Activated CD4-positive, alpha-beta T cell treated with anti-CD3 and anti-CD28 coated beads for 1 hour (primary cell): ENCODE measurements around the gene TMEM250.

Experiments
- DNase-seq: peaks from one replicate; pipeline ENCODE4 v3.0.0-alpha.2; 2020

The TMEM250 gene

GRCh38 chr9:136147038-136147889, 28.6 kb upstream of the TMEM250 start:
- no peak for DNase-seq

- no peak for DNase-seq
These were observed 27.7 kb upstream of the TMEM250 start for GRCh38 chr9:136146126-136147037.

DNA sequence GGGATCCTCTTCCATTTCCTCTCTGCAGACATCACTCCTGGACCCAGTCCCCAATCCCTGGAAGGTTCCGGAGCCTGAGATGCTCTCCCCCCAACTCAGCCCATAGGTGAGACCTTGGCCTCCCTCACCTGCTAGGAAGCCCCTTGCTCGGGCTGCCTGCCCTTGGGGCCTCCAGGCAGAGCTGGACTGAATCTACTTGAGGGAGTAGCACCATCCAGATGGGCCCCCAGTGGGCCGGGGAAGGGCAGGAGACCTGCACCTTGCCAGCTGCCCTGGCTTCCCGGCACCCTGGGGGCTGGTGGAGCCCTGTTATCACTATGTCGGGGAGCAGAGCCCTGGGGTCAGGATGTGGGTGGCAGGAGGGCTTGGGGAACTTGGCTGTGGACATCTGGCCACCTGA, 26.9 kb upstream of the TMEM250 start:
- no peak for DNase-seq

GRCh38 chr9:136144450-136144849, 25.8 kb upstream of the TMEM250 start:
- DNase-seq, result no peak

DNA sequence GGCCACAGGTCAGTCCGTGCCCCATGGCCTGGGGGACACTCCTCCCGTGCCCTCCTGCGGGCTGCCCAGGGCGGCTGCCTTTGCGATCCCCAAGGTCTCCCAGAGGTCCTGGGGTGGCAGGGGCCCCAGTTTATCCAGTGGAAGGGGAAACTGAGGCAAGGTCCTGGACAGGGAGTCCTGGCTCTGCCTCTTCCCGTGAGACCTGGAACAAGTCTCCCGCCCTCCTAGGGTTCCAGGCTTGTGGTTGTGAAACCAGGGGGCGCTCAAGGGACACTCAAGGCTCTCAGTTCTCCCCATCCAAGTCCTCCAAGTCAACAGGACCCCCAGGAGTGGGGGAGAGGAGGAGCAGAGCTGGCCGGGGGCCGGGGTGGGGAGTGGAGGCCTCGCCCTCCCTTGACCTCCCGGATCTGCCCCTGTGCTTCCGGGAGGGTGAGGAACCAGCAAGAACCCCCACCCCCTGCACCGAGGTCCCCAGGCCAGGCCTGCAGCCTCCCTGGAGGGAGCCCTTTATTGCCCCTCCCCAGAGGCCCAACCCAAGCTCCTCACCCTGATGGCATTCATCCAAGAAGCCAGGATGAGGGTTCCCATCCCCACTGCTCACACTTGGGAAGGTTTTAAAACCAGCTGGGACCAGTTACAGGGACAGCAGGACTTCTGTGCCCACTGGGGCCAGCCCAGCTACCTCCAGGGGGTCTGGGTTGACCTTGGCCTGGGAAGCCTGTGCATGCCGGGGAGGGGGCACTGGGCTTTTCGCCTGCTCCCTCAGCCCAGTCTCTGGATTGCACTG, 24.7 kb upstream of the TMEM250 start:
- DNase-seq, result no peak

GRCh38 chr9:136142859-136143214, 24.2 kb upstream of the TMEM250 start:
- DNase-seq, result no peak

- no peak for DNase-seq
These were observed 23.7 kb upstream of the TMEM250 start for GRCh38 chr9:136142414-136142796.

DNA sequence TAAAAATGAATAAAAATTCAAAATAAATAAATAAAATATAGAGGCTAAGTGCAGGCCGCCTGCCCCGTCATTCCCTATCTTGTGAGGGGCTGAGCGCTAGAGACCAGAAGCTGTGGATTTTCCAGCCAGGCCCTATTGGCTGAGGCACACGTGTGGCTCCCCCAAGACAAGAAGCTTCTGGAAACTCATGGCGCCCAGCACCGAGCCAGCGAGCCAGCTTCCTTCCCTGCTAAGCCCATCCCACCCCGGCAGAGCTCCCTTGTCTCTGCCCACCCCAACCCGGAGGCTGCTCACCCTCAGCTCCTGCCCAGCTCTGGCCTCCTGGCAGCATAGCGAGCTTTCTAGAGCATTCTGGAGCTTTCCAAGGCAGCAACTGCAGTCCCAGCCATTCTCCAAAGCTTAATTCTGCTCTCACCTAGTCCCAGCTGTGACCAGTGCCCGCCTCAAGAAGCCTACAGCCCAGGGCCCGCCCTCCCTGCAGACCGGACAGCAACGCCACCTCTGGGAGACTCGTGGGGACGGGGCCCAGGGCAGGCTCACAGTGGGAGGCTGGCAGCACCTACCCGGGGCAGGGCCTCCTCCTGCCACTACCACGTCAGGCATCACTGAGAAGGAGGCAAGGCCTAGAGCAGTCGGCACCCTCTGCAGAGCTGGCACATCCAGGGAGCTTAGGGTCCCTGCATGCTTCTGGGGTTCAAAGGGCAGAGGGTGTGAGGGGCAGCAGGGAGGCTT, 23.2 kb upstream of the TMEM250 start:
- no peak for DNase-seq

GRCh38 chr9:136140966-136141365, 22.3 kb upstream of the TMEM250 start:
- no peak for DNase-seq

DNA sequence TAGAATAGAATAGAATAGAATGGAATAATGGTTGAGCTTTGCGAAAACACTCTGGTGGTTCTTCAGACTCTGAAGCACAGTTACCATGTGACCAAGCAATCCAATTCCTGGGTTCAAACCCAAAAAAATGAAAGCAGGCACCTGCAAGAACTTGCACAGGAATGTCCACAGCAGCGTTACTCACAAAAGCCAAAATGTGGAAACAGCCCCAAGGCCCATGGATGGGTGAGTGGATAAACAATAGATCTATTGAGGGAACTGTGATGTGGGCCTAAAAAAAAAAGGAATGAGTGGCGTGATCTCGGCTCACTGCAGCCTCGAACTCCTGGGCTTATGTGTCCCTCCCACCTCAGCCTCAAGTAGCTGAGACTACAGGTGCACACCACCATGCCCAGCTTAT, 21.4 kb upstream of the TMEM250 start:
- DNase-seq, result no peak

DNA sequence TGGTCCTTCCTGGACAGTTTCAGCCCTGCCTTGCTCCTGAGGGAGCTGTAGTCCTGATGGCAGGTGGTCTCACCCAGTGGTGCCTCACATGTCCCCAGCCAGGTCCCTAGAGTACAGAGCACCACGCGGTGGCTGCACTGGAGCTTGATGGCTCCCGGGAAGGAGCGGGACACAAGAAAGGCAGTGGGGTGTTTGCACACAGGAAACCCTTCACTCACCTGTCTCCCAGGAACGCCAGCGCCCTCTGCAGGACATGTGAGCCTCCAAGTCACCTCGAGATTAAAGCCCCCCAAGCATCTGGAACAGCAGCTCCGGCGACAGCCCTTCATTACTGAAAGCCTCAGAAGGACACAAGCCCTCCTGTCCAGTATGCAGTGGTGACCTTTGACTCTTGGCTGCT, 19.9 kb upstream of the TMEM250 start:
- no peak for DNase-seq

DNA sequence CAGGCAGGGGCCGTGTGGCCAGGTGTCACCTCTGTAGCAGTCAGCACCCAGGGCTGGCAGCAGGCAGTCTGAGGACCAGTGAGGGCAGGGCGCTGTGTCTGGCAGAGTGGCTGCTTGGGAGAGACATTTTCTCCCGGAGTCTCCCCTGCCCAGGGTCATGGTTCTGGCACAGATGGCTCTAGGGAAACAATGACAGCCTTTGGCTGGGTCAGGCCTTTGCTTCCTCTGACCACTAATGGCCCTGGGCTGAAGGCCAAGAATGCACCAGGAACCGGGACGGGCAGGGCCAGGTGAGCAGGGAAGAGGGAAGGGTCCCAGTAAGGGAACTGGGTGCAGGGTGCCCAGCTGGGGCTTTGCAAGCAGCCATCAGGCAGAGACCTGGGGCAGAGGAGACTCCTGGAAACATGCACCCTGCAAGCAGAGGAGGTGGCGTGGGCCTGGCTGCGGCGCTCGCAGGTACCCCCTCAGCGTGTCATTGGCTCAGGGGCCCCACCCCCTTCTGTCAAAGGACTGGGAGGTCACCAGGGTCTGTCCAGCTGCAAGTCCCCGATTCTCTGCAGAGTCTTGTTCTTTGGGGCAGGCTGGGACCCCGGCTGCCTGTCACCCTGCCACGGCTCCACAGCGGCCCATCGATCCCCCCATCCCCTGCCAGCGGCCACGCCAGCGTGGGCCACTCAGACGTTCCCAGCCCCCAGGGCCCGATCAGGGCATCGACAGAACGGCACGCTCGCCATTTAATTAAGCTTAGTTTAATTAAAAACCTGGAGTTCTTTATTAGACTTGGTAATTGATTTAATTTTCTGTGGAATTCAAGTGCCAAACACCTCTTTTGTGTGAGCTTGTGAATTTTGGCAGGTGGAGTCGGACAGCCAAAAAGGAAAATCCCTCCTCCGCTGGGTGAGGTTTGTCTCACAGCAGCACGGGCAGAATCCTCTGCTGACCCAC, 18.9 kb upstream of the TMEM250 start:
- no peak for DNase-seq

- DNase-seq, result no peak
These were observed 17.7 kb upstream of the TMEM250 start for GRCh38 chr9:136136127-136136925.

- no peak for DNase-seq
These were observed 16.9 kb upstream of the TMEM250 start for GRCh38 chr9:136135326-136136126.

- DNase-seq, result no peak
These were observed 15.3 kb upstream of the TMEM250 start for GRCh38 chr9:136133959-136134484.

DNA sequence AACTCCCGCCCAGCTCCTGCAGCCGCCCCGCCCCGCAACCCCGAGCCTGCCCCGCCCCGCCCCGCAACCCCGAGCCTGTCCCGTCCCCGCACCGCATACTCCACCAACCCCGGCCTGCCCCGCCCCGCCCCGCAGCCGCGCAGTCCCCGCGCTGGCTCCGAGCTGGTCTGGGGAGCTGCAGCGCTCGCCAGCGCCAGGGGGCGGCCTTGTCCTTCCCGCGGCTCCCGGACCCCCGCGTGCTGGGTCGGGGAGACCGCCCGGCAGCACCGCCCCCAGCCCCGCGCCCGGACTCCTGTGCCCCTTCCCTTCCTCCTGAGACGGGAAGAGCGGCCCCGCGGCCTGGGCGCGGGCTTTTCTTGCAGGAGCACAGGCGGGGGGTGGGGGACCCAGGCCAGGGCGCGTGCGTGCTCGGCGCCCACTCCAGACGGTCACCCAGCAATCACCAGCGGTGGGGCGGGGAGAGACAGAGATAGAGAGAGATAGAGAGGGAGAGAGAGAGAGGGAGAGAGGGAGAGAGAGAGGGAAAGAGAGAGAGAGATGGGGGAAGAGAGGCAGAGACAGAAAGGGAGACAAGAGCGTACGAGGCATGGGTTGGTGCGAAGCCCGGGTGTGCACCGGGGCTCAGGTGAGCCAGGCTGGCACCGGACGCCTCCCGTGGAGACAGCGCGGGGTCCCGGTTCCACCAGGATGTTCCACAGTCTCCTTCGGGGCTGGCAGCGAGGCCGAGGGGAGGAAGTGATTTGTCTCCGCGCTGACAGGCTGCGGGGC, 14.7 kb upstream of the TMEM250 start:
- DNase-seq, result no peak

DNA sequence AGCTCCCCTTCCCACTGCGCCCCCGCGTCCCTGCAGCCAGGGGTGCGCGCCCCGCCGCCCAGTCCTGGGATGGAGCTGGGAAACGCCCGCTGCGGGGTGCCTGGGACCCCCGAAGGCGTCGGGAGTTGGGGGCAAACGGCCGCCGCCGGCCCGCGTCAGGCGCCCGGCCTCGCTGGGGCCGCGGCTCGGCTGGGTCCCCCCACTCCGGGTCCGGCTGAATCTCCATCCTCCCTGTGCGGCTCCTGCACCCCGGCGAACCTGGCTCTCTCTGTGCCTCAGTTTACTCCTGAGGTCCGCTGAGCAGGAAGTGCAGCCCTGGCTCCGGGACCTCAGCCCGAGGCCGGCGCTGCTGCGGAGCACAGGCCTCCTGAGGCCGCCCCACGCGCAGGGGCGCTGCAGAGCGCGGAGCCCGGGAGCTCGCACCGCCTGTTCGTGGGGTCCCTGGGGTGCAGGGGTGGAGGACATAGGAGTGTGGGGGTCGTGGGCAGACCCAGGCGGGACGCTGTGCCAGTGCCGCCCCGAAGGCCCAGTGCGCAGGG, 13.9 kb upstream of the TMEM250 start:
- no peak for DNase-seq
